HEK293 (cell line): ENCODE results near the gene CELF4.

Experiments
- CTCF ChIA-PET: fragments of 350-600 bp; formaldehyde crosslinking; extraction: SDS; loops from one replicate; lab custom pipeline; 2021; ENCODE audit warnings: antibody characterized with exemption; lab: Yijun Ruan, JAX
- POLR2A ChIA-PET: fragments of 300-600 bp; formaldehyde crosslinking; extraction: SDS; loops from one replicate; lab custom pipeline; 2020; ENCODE audit warnings: antibody characterized with exemption, inconsistent platforms; lab: Yijun Ruan, JAX
- H3K27ac ChIP-seq: fragments of 200-500 bp; sonication (Bioruptor generic); 2 replicates; pipeline ENCODE4 v1.5.1; 2014; ENCODE audit warnings: low read depth, low read length, control low read depth, inconsistent platforms; ENCODE audit errors: extremely low read depth
- H3K36me3 ChIP-seq, 2 experiments: fragments of 200-500 bp in 1 of 2; sonication (Bioruptor generic) in 1 of 2; 1 replicate in 1 of 2; 2 replicates in 1 of 2; pipeline ENCODE4 v1.5.1; 2014 to 2017; ENCODE audit warnings: inconsistent platforms in 2 of 2, low read length in 2 of 2; ENCODE audit not compliant: control insufficient read depth in 2 of 2, insufficient read depth in 1 of 2
- H3K4me1 ChIP-seq: fragments of 200-500 bp; sonication (Bioruptor generic); 2 replicates; pipeline ENCODE4 v1.5.1; 2014; ENCODE audit warnings: mild to moderate bottlenecking, low read length, inconsistent platforms; ENCODE audit not compliant: control insufficient read depth, insufficient read depth
- H3K4me3 ChIP-seq: 2 replicates; pipeline ENCODE4 v1.5.1; 2011; ENCODE audit warnings: low read depth, mild to moderate bottlenecking, control low read depth, low read length, moderate library complexity
- H3K9me3 ChIP-seq: fragments of 200-500 bp; sonication (Bioruptor generic); 2 replicates; pipeline ENCODE4 v1.5.1; 2014; ENCODE audit warnings: low read depth, low read length, inconsistent platforms; ENCODE audit not compliant: control insufficient read depth, insufficient read depth
- KLF16 ChIP-seq: fragments of 450-650 bp; formaldehyde crosslinking; IDR thresholded peaks from 2 replicates; pipeline ENCODE4 v1.5.1; 2017; ENCODE audit warnings: missing biosample characterization, missing genetic modification characterization
- TSHZ1 ChIP-seq: fragments of 450-650 bp; formaldehyde crosslinking; IDR thresholded peaks from 2 replicates; pipeline ENCODE4 v1.5.1; 2016; ENCODE audit warnings: missing biosample characterization, missing genetic modification characterization, borderline replicate concordance
- ZBTB1 ChIP-seq: fragments of 450-650 bp; formaldehyde crosslinking; IDR thresholded peaks from 2 replicates; pipeline ENCODE4 v1.5.1; 2016; ENCODE audit warnings: missing biosample characterization, missing genetic modification characterization
- ZBTB11 ChIP-seq: fragments of 450-650 bp; formaldehyde crosslinking; conservative IDR thresholded peaks from 2 replicates; pipeline ENCODE4 v1.5.1; 2016; ENCODE audit warnings: low read depth, missing biosample characterization, missing genetic modification characterization
- ZBTB49 ChIP-seq: fragments of 450-650 bp; formaldehyde crosslinking; IDR thresholded peaks from 2 replicates; pipeline ENCODE4 v1.5.1; 2016; ENCODE audit warnings: missing biosample characterization, missing genetic modification characterization, low read depth
- ZFP41 ChIP-seq: fragments of 450-650 bp; formaldehyde crosslinking; IDR thresholded peaks from 2 replicates; pipeline ENCODE4 v1.5.1; 2016; ENCODE audit warnings: missing biosample characterization, missing genetic modification characterization, borderline replicate concordance
- ZNF248 ChIP-seq: fragments of 450-650 bp; formaldehyde crosslinking; IDR thresholded peaks from 2 replicates; pipeline ENCODE4 v1.5.1; 2017; ENCODE audit warnings: missing biosample characterization, missing genetic modification characterization
- ZNF280C ChIP-seq: fragments of 450-650 bp; formaldehyde crosslinking; IDR thresholded peaks from 2 replicates; pipeline ENCODE4 v1.5.1; 2016; ENCODE audit warnings: missing biosample characterization, missing genetic modification characterization
- ZNF280D ChIP-seq: fragments of 450-650 bp; formaldehyde crosslinking; IDR thresholded peaks from 2 replicates; pipeline ENCODE4 v1.5.1; 2016; ENCODE audit warnings: missing biosample characterization, missing genetic modification characterization
- ZNF423 ChIP-seq: fragments of 450-650 bp; formaldehyde crosslinking; IDR thresholded peaks from 2 replicates; pipeline ENCODE4 v1.5.1; 2016; ENCODE audit warnings: missing biosample characterization, missing genetic modification characterization
- ZNF426 ChIP-seq: fragments of 450-650 bp; formaldehyde crosslinking; IDR thresholded peaks from 2 replicates; pipeline ENCODE4 v1.5.1; 2017; ENCODE audit warnings: missing biosample characterization, missing genetic modification characterization, mild to moderate bottlenecking, inconsistent platforms, moderate library complexity
- ZNF560 ChIP-seq: fragments of 450-650 bp; formaldehyde crosslinking; IDR thresholded peaks from 2 replicates; pipeline ENCODE4 v1.5.1; 2017; ENCODE audit warnings: missing biosample characterization, missing genetic modification characterization, borderline replicate concordance
- ZNF629 ChIP-seq: fragments of 450-650 bp; formaldehyde crosslinking; IDR thresholded peaks from 2 replicates; pipeline ENCODE4 v1.5.1; 2017; ENCODE audit warnings: missing biosample characterization, missing genetic modification characterization
- ZNF660 ChIP-seq: fragments of 450-650 bp; IDR thresholded peaks from 2 replicates; pipeline ENCODE4 v1.5.1; 2018; ENCODE audit warnings: missing biosample characterization, mild to moderate bottlenecking, missing genetic modification characterization
- ZNF707 ChIP-seq: fragments of 450-650 bp; formaldehyde crosslinking; IDR thresholded peaks from 2 replicates; pipeline ENCODE4 v1.5.1; 2016; ENCODE audit warnings: missing biosample characterization, missing genetic modification characterization

The CELF4 gene

GRCh38 chr18:37422116-37422515 is 143.5 kb downstream of the CELF4 start (continued):
- TF ChIP-seq TSHZ1 (tag by site-specific recombination) (no peak), ZNF629 (no peak), ZNF660 (tag by site-specific recombination) (no peak), ZNF560 (no peak)
- TF ChIP-seq, all 188 proteins: peak for 0

- no peaks in the 10 kb centered on the region for H3K36me3 ChIP-seq
- H3K4me1 ChIP-seq: no peaks in the 10 kb centered on the region
- no peaks in the 10 kb centered on the region for H3K9me3 ChIP-seq
- ChIA-PET CTCF (interaction anchor here (0.6 to 1.5 kb wide), 2 partner anchors 15 to 45 kb away, joined by 3 read pairs; no protein-coding TSS in a partner anchor), POLR2A (no interaction called here)
- no peak for TF ChIP-seq TSHZ1 (tag by site-specific recombination)
- TF ChIP-seq ZBTB11 (tag by site-specific recombination): no peak
- no peak for TF ChIP-seq ZNF707 (tag by site-specific recombination)
- no peak for TF ChIP-seq KLF16 (tag by site-specific recombination)
- no peak for TF ChIP-seq ZNF423 (tag by site-specific recombination)
- TF ChIP-seq ZBTB49 (tag by site-specific recombination): no peak
- no peak for TF ChIP-seq ZNF426 (tag by site-specific recombination)
- TF ChIP-seq ZNF280C (tag by site-specific recombination): no peak
- no peak for TF ChIP-seq ZNF248 (tag by site-specific recombination)
- no peak for TF ChIP-seq ZBTB1 (tag by site-specific recombination)
- no peak for TF ChIP-seq ZNF280D (tag by site-specific recombination)
- TF ChIP-seq ZFP41: no peak
- no peak overlapping the region for H3K4me3 ChIP-seq
- H3K27ac ChIP-seq: no peak overlapping the region
These were observed 144.1 kb downstream of the CELF4 start for GRCh38 chr18:37421341-37422077.
